B cell (primary cell): ENCODE measurements around the gene ZFYVE16. TPM values are rescaled to one million over a fixed set of nuclear protein-coding genes. Genes with fewer than 3 reads are reported as not detected.
"Not testable (repeated sequence)": the region's sequence is repeated elsewhere in the genome, so short reads cannot be mapped to it uniquely, and the experiment has no call there.

Experiments
- ATAC-seq: fragments of 200-7000 bp; cut with Tn5 transposase; one replicate; pipeline ENCODE4 v1.10.0; 2021; ENCODE audit warnings: low read depth, mild to moderate bottlenecking, moderate number of reproducible peaks, moderate library complexity
- CTCF ChIA-PET: fragments of 350-600 bp; sonication (Branson Sonifier 250); formaldehyde crosslinking; loops from one replicate; lab custom pipeline; 2021; ENCODE audit warnings: antibody characterized with exemption, inconsistent platforms; lab: Charles Lee
- POLR2A ChIA-PET: fragments of 350-600 bp; sonication (Branson Sonifier 250); formaldehyde crosslinking; loops from one replicate; lab custom pipeline; 2021; ENCODE audit warnings: antibody characterized with exemption; lab: Charles Lee
- DNase-seq: peaks from one replicate; pipeline ENCODE4 v3.0.0; 2013
- H2AFZ ChIP-seq: 2 replicates; pipeline ENCODE4 v1.6.1; 2012; ENCODE audit warnings: mild to moderate bottlenecking, low read depth, low read length; ENCODE audit not compliant: insufficient read depth, poor library complexity, severe bottlenecking
- H3K27ac ChIP-seq, 2 donors: 1 replicate in 1 of 2; 2 replicates in 1 of 2; pipeline ENCODE4 v1.5.1; 2012 to 2013; ENCODE audit warnings: low read length in 2 of 2, mild to moderate bottlenecking in 2 of 2, moderate library complexity in 1 of 2
- H3K27me3 ChIP-seq, 4 experiments: fragments of 200-600 bp in 1 of 4; sonication (generic) in 1 of 4; replicated peaks in 1 of 4; 1 replicate in 2 of 4; 2 replicates in 2 of 4; pipeline versions ENCODE4 v1.6.1 to v1.7.0; 2013 to 2016; ENCODE audit warnings: low read length in 3 of 4, mild to moderate bottlenecking in 2 of 4, mixed read lengths in 1 of 4, moderate library complexity in 1 of 4; ENCODE audit not compliant: insufficient read depth in 4 of 4, control insufficient read depth in 3 of 4; ENCODE audit errors: control extremely low read depth in 1 of 4
- H3K36me3 ChIP-seq, 2 experiments: replicated peaks in 1 of 2; 1 replicate in 1 of 2; 2 replicates in 1 of 2; pipeline versions ENCODE4 v1.6.1 to v1.7.1; 2013; ENCODE audit warnings: low read length in 1 of 2; ENCODE audit not compliant: insufficient read depth in 2 of 2, control insufficient read depth in 1 of 2; ENCODE audit errors: control extremely low read depth in 1 of 2, extremely low read depth in 1 of 2
- H3K4me1 ChIP-seq, 2 donors: fragments of 200-600 bp in 1 of 2; sonication (generic) in 1 of 2; 1 replicate in 1 of 2; 2 replicates in 1 of 2; pipeline versions ENCODE4 v1.5.1 to v1.6.1; 2013 to 2017; ENCODE audit warnings: low read length in 2 of 2; ENCODE audit not compliant: control insufficient read depth in 2 of 2, insufficient read depth in 2 of 2
- H3K4me2 ChIP-seq: replicated peaks from 2 replicates; pipeline ENCODE3; 2012; ENCODE audit warnings: mild to moderate bottlenecking, low read depth, low read length; ENCODE audit not compliant: poor library complexity, severe bottlenecking
- H3K4me3 ChIP-seq, 5 experiments: fragments of 200-600 bp in 1 of 5; sonication (generic) in 1 of 5; 1 replicate in 3 of 5; 2 replicates in 2 of 5; pipeline versions ENCODE4 v1.5.1 to v1.7.0; 2011 to 2016; ENCODE audit warnings: low read length in 4 of 5, mild to moderate bottlenecking in 4 of 5, low read depth in 2 of 5, control low read depth in 1 of 5, moderate library complexity in 1 of 5; ENCODE audit not compliant: insufficient read depth in 1 of 5; ENCODE audit errors: control extremely low read depth in 1 of 5, extremely low read depth in 1 of 5
- H3K79me2 ChIP-seq: fragments of 200-600 bp; sonication (generic); one replicate; pipeline ENCODE4 v1.6.0; 2016; ENCODE audit warnings: low read length; ENCODE audit not compliant: control insufficient read depth, insufficient read depth
- H3K9ac ChIP-seq: fragments of 200-600 bp; sonication (generic); 2 replicates; pipeline ENCODE4 v1.6.1; 2017; ENCODE audit warnings: mild to moderate bottlenecking, low read length, moderate library complexity
- H3K9me3 ChIP-seq, 3 donors: one replicate each; pipeline versions ENCODE4 v1.6.1 to v1.7.1; 2013; ENCODE audit warnings: low read length in 2 of 3; ENCODE audit not compliant: control insufficient read depth in 2 of 3, insufficient read depth in 1 of 3; ENCODE audit errors: control extremely low read depth in 1 of 3
- H4K20me1 ChIP-seq: 2 replicates; pipeline ENCODE4 v1.6.0; 2012; ENCODE audit warnings: mild to moderate bottlenecking, low read length; ENCODE audit not compliant: insufficient read depth, control insufficient read depth, poor library complexity, severe bottlenecking
- H3K27ac Mint-ChIP-seq: one replicate; pipeline ENCODE4 v1.8.0; 2021; ENCODE audit warnings: mixed read lengths
- H3K27me3 Mint-ChIP-seq: one replicate; pipeline ENCODE4 v1.8.0; 2021; ENCODE audit warnings: mixed read lengths
- H3K4me1 Mint-ChIP-seq: one replicate; pipeline ENCODE4 v1.8.0; 2021; ENCODE audit warnings: mixed read lengths
- H3K4me3 Mint-ChIP-seq: one replicate; pipeline ENCODE4 v1.8.0; 2021; ENCODE audit warnings: mixed read lengths
- H3K9me3 Mint-ChIP-seq: one replicate; pipeline ENCODE4 v1.8.0; 2022; ENCODE audit warnings: mixed read lengths; ENCODE audit not compliant: insufficient read depth
- CTCF ChIP-seq: fragments of 200-600 bp; IDR thresholded peaks from one replicate; pipeline ENCODE4 v1.8.0; 2022; ENCODE audit warnings: antibody characterized with exemption, mild to moderate bottlenecking
- EZH2 ChIP-seq: IDR thresholded peaks from 2 replicates; pipeline ENCODE4 v1.6.1; 2012; ENCODE audit warnings: borderline replicate concordance, low read depth, mild to moderate bottlenecking, moderate library complexity, low read length; ENCODE audit not compliant: insufficient read depth, poor library complexity, severe bottlenecking
- WGBS: methylation state at CpG from one replicate; pipeline ENCODE4 v1.1.5; 2013; ENCODE audit warnings: missing lambda C conversion rate; ENCODE audit not compliant: insufficient coverage; 5-methylcytosine and 5-hydroxymethylcytosine counted together
- intact Hi-C: fragments of 100-400 bp; cut with micrococcal nuclease; formaldehyde crosslinking; loops from one replicate; pipeline ENCODE4 v1.10.0; 2022
- polyA plus RNA-seq: library from polyadenylated mRNA; depleted of rRNA; stranded (reverse); fragments of >200 nt; gene quantifications from 2 replicates; pipeline ENCODE4 v1.2.3, GENCODE V29; 2012
- total RNA-seq, 2 donors: library from RNA; stranded (reverse); fragments of 120-200 nt in 1 of 2; gene quantifications; 1 replicate in 1 of 2; 2 replicates in 1 of 2; pipeline versions ENCODE4 v1.2.3 to v1.2.4, GENCODE V29; 2013 to 2022

Gene ZFYVE16
- total and polyA plus RNA-seq, 2 donors (not counting 1 experiment from before 2014, with no cell fraction given): 4.7 to 38.3 TPM

GRCh38 chr5:80389580-80389979 lies 18.3 kb upstream of the ZFYVE16 start:
- no peaks in the 10 kb centered on the region for H3K9me3 ChIP-seq
- intact Hi-C loops: no loop called here
- H3K4me1 ChIP-seq: peaks cover 2 to 10% of the 10 kb centered on the region in 2 donors
- H3K27ac ChIP-seq: no peak overlapping the region
- ChIA-PET CTCF (interaction anchor here (0.7 kb wide), 1 partner anchor 13 kb away, joined by 3 read pairs; no protein-coding TSS in a partner anchor), POLR2A (no interaction called here)
- Mint-ChIP-seq H3K4me1 (peaks cover 14% of the 10 kb centered on the region), H3K27me3 (peaks cover 30% of the 10 kb centered on the region), H3K27ac (no peak overlapping the region), H3K9me3 (no peaks in the 10 kb centered on the region), H3K4me3 (no peak overlapping the region)
- no peak for DNase-seq
- H3K36me3 ChIP-seq: no peaks in the 10 kb centered on the region
- WGBS: 39% methylated on average over 7 of the region's 9 CpGs
- TF ChIP-seq CTCF (no peak), EZH2 (no peak)
- H3K4me2 ChIP-seq: peak overlapping the region; percentile 28
- H3K4me3 ChIP-seq: no peak overlapping the region
- no peak overlapping the region for H3K9ac ChIP-seq
- H2AFZ ChIP-seq: peak overlapping the region; percentile 50
- no peaks in the 10 kb centered on the region for H3K27me3 ChIP-seq
- no peaks in the 10 kb centered on the region for H3K79me2 ChIP-seq
- H4K20me1 ChIP-seq: no peaks in the 10 kb centered on the region
- ATAC-seq: no peak

GRCh38 chr5:80390413-80390812 lies 17.5 kb upstream of the ZFYVE16 start:
- WGBS: 92% methylated on average over 2 of the region's 3 CpGs
- intact Hi-C loops, H3K9ac ChIP-seq, H3K27ac Mint-ChIP-seq, H3K9me3 ChIP-seq, CTCF ChIA-PET, H3K4me2 ChIP-seq, H3K4me3 Mint-ChIP-seq, DNase-seq, H3K27me3 ChIP-seq, H3K79me2 ChIP-seq, H3K36me3 ChIP-seq, H4K20me1 ChIP-seq, H2AFZ ChIP-seq, POLR2A ChIA-PET, H3K4me1 ChIP-seq, H3K4me3 ChIP-seq, ATAC-seq, H3K27ac ChIP-seq, H3K9me3 Mint-ChIP-seq: not testable (repeated sequence)
- Mint-ChIP-seq H3K4me1 (peaks cover 14% of the 10 kb centered on the region), H3K27me3 (peaks cover 29% of the 10 kb centered on the region)

GRCh38 chr5:80391267-80391666 lies 16.6 kb upstream of the ZFYVE16 start:
- CTCF ChIA-PET, H3K4me1 ChIP-seq, H3K9me3 Mint-ChIP-seq, ATAC-seq, H3K79me2 ChIP-seq, H3K9me3 ChIP-seq, H3K4me3 ChIP-seq, H2AFZ ChIP-seq, H3K4me2 ChIP-seq, H3K36me3 ChIP-seq, H3K27me3 ChIP-seq, DNase-seq, H4K20me1 ChIP-seq, H3K9ac ChIP-seq, H3K4me3 Mint-ChIP-seq, intact Hi-C loops, H3K27ac ChIP-seq, H3K27ac Mint-ChIP-seq, POLR2A ChIA-PET: not testable (repeated sequence)
- Mint-ChIP-seq H3K27me3 (peaks cover 25% of the 10 kb centered on the region), H3K4me1 (peaks cover 14% of the 10 kb centered on the region)
